NCI-H446 (cell line): ENCODE results near the gene ATF5.

Experiments used
- DNase-seq, 2 experiments: peaks; one replicate each; lab custom pipeline; 2025; lab: John Stamatoyannopoulos, UW

Gene ATF5

GRCh38 chr19:49929121-49929610 lies at the start of gene ATF5, which contains the start of gene NUP62:
Gene ATF5 (plus strand): TSS chr19:49929205. CDS start chr19:49930851, 1,646 bp downstream.
Gene NUP62 (minus strand): TSS chr19:49929504. CDS start chr19:49909807, 19,697 bp downstream.
- peak; percentile 98 for DNase-seq

GRCh38 chr19:49879243-49879963 lies 49.6 kb upstream of the ATF5 start:
- no peak for DNase-seq

DNA sequence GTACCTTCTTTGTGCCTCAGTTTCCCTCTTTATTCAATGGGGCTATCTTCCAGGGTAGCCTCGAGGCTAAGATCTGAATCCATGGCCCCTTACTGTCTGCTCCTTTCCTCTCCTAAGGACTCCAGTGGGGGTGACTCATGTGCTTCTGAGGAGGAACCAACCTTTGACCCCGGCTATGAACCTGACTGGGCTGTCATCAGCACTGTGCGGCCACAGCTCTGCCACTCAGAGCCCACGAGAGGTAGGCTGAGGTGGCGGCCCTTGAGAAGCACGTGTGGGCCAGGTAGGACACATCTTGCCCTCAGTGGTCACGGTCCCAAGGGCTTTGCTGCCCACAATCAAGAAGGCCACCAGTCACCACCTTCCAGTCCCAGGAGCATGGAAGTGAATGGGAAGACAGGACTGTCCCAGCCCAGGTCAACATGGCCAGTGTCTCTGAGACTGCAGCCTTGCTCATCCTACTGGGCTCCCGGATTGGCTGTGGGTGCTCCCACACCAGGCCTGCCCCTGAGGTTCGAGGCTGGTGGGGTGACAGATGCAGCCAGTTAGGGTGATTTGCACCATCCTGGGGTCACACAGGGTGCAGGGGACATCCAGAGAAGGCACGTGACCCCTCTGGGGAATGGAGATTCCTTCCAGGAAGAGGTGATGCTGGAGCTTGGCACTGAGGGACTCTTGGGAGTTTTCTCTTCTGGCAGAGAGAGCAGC lies 48.7 kb upstream of the ATF5 start:
- DNase-seq, result no peak

DNA sequence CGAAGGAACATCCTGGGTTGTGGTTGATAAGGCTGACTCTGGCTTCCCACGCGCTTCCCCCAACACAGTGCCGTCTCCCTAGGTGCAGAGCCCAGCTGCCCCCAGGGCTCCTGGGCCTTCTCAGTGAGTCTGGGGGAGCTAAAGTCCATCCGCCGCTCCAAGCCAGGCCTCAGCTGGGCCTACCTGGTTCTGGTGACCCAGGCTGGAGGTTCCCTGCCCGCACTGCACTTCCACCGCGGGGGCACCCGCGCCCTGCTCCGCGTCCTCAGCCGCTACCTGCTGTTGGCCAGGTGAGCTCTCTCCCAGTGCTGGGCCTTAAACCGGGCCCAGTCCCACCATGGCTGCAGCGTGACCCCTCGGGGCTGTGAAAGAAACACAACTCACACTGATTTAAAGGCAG lies 47.8 kb upstream of the ATF5 start:
- DNase-seq, result no peak

DNA sequence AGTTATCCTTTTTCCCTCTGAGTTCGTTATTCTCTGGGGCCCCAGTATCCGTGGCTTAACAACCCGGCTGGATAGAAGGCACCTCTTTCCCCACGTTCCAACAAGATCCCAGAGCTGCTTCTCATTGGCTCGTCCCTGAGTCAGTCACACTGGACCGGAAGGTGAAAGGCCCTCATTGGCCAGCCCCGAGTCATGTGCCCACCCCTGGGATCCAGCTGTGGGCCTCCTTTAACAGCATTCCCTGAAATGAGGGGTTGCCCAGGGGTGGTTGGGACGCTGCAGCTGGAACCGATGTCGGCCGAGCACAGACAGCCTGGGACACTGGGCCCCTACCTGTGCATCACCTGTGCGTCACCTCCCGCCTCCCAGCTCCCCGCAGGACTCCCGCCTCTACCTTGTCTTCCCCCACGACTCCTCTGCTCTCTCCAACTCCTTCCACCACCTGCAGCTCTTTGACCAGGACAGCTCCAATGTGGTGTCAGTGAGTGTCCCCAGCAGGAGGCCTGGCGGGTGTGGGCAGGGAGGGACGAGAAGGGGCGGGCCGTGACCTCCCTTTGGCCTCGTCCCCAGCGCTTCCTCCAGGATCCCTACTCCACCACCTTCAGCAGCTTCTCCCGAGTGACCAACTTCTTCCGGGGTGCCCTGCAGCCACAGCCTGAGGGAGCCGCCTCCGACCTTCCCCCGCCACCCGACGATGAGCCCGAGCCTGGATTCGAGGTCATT lies 47.2 kb upstream of the ATF5 start:
- DNase-seq, result no peak

- no peak for DNase-seq
Measured at GRCh38 chr19:49882643-49883042, 46.4 kb upstream of the ATF5 start.

DNA sequence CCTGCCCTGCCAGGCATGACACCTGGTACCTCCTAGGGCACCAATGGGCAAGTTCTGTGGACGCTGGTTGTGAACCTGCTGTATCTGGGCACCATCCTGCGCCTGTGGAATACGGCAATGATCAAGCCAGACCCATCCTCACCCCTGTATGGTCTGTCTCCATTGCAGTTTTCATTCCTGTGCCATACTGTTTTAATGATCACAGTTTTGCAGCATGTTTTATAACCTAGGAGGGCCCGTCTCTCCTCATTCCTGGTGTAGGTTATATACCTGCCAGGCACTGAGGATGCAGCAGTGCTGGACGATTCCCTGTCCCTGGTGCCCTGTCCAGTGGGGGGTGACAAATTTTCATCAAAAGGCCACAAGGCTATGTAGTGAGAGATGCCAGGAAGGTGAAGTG lies 45.9 kb upstream of the ATF5 start:
- DNase-seq, result no peak

DNA sequence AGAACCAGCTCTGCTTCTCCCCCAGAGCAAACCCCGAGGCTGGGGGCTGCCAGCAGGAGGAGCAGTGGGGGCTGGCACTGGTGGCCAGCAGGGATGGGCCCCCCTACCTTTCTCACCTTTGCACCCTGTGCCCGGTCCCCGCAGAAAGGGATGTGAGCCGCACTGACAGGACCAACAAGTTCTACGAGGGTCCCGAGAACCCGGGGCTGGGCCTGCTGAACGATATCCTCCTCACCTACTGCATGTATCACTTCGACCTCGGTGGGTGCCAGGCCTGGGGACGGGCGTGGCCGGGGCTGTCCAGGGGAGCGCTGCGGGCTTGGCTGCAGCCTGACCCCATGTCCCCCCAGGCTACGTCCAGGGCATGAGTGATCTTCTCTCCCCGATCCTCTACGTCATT lies 44.9 kb upstream of the ATF5 start:
- DNase-seq, result no peak

- no peak for DNase-seq
Measured at GRCh38 chr19:49884760-49885159, 44.2 kb upstream of the ATF5 start.

DNA sequence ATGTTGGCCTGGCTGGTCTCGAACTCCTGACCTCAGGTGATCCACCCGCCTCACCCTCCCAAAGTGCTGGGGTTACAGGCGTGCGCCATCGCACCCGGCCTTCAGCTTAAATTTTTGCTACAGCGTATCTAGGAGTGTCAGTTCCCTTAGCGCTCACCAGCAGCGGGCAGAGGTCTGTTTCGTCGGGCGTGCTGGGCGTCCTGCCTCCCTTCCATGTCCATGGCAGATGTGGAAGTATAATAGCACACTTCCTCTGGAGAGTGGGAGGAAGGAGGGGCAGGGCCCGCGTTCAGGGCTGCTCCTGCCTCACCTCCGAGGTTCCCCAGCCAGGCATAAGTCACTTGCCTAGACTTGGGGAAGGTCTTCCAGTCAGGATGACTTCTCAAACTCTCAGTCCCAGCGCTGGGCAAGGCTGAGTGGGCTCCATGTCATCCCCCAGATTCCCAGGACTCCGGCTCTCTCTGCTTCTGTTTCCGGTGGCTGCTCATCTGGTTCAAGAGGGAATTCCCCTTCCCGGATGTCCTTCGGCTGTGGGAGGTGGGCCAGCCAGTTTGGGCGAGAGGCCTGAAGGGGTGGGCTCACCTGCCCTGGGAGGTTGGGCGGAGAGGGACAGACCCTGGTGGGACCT lies 41.9 kb upstream of the ATF5 start:
- no peak for DNase-seq

DNA sequence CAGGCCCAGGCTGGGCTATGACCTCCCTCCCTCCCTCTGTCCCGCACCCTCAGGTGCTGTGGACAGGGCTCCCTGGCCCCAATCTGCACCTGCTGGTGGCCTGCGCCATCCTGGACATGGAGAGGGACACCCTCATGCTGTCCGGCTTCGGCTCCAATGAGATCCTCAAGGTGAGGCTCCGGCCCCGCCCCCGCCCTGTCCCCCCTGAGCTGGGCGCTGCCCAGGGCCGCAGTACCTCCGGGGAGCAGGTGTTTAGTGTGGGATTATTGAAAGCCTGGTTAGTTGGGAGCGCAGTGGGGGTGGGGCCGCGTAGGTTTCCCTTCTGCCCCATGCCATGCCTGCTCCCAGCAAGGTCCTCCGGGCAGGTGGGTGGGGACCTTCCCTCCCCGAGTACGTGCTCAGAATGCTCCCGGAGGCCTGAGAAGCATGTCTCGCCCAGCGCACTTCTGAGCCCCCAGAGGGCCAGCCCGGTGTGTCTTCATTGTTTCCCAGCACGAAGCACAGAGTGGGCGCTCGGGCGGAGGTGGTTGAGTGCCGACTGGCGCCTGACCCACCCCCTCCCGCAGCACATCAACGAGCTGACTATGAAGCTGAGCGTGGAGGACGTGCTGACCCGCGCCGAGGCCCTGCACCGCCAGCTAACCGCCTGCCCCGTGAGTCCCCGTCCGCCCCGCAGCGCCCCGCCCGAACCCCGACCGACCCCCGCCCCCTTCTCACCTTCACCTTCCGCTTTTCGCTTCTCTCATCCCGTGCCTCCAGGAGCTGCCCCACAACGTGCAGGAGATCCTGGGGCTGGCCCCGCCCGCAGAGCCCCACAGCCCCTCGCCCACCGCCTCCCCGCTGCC lies 41.1 kb upstream of the ATF5 start:
- no peak for DNase-seq

DNA sequence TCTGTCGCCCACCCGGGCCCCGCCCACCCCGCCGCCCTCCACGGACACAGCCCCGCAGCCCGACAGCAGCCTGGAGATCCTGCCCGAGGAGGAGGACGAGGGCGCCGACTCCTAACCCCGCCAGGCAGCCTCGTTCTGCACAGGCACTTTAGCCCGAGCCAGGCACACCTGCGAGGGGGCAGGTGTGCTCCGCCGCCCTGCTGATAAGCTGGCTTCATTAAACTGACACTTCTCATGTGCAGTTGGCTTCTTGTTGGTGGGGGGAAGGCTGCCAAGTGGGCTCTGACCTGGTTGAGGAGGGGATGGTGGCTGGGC lies 40.5 kb upstream of the ATF5 start:
- no peak for DNase-seq

- DNase-seq, result no peak
Measured at GRCh38 chr19:49889038-49889686, 39.8 kb upstream of the ATF5 start.

- no peak for DNase-seq
Measured at GRCh38 chr19:49889687-49890348, 39.2 kb upstream of the ATF5 start.

DNA sequence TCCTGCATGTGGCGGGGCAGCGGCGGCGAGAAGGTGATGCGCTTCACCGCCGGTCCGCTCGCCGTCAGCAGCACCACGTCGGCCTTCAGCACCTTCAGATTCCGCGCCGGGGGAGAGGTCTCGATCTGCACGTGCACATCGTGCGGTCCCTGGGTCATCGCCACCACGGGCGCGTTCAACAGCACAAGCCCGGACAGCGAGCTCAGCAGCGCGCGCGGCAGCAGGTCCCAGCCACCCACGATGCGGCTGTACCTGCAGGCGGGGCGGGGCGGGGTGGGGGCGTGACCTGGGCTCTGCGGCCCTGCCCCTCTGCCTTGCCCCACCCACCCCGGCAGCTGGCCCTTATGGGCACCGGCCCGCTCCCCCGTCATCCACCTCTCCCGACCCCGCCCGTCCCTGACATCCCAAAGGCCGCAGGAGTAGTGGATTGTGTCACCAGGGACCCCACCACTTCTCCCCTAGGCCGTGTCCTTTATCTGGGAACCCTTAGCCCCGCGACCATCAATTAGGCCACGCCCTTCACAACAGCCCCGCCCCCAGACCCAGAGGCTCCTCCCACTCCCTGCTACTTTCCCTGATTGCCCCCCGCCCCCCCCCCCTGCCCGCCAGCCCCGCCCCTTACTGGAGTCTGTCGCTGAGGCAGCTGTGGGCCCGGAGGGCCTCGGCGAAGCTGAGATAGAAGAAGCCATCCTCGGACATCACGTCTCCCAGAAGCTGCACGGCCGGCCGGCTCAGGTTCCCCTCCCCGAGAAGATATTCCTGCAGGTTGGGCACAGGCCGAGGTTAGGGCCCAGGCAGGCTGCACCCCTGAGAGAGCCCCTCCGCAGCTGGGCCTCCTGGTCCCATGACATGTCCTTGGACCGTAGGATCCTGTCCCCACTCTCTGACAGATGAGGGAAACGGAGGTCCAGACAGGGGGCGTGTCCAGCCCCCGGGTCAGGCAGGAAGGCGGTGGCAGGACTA lies 38.4 kb upstream of the ATF5 start:
- DNase-seq, result no peak

GRCh38 chr19:49891393-49891792 lies 37.6 kb upstream of the ATF5 start:
- DNase-seq, result no peak

DNA sequence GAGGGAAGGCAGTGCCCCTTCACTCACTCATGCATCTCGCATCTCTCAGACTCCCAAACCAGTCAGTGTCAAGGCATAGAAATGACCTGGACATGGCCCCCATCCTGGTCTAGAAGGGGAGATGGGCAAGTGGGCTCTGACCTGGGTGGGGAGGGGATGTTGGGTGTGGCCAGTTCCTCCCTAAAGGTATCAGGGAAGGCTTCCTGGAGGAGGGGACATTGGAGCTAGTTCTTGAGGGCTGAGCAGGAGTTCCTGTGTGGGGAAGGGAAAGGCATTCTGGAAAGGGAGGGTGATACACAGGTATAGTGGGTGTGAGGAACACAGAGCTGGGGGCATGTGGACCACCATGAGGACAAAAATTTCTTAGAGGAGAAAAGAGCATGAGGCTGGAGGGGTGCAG lies 36.3 kb upstream of the ATF5 start:
- no peak for DNase-seq

DNA sequence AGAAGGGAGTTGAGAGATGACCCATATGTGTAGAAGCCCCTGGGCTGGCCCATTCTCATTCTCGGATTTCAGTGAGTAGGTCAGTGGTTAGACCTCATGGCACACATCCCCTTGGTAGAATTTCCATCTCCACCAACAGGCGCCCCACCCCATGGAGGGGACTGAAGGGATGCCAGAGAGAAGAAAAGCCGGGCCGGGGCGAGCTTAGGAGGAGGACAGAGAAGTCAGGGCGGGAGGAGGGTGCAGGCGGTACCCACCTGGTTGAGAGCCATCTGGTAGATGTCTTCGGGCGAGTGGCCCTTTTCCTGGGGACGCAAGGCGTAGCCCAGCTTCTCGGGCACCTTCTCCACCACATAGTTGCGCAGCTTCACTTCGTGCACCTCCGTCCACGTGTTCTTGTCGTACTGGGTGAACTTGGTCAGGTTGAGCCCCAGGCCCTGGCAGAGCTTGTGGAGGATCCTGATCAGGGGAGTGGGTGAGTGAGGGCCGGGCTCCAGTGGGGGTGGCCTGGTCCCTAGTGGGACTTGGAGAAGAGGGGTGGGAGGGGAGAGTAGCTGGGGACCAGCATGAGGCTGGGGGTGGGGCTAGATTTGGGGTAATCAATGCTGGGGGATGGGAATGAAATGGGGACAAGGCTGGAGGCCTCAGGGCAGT lies 34.9 kb upstream of the ATF5 start:
- no peak for DNase-seq
